GM21723 (cell line): Measurements from ENCODE around the gene AP1S1.
"Not testable (repeated sequence)": the region's sequence is repeated elsewhere in the genome, so short reads cannot be mapped to it uniquely, and the experiment has no call there.

Experiments used
- ATAC-seq: cut with Tn5 transposase; IDR thresholded peaks from one replicate; pipeline ENCODE4 v1.9.1; 2021; ENCODE audit warnings: mild to moderate bottlenecking, moderate library complexity; ENCODE audit not compliant: unreplicated experiment

AP1S1 gene

DNA sequence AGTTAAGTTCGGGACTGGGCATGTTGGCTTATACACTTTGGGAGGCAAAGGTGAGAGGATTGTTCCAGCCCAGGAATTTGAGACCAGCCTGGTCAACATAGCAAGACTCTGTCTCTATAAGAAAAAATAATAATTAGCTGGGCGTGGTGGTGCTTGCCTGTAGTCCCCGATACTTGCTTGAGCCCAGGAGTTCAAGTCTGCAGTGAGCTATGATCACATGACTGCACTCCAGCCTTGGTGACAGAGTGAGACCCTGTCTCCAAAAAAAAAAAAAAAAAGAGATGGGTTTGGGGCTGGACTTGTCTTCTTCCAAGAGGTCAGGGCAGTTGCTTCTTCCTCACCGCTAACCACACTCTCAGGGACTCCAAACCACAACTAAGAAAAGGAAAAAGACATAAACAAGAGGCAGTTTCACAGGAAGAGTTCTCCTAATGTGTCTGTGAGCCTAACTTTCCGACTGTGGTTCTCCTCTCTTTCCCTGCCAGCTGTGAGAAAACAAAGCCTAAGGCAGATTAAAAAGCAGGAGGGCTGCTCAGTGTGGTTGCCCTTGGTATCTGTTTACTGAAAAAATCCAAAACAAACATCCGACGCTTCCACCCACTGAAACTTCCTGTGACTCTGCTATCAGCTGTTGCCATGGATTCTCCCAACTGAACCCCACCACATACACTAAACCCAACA, 29.8 kb upstream of the AP1S1 start:
- no peak for ATAC-seq

DNA sequence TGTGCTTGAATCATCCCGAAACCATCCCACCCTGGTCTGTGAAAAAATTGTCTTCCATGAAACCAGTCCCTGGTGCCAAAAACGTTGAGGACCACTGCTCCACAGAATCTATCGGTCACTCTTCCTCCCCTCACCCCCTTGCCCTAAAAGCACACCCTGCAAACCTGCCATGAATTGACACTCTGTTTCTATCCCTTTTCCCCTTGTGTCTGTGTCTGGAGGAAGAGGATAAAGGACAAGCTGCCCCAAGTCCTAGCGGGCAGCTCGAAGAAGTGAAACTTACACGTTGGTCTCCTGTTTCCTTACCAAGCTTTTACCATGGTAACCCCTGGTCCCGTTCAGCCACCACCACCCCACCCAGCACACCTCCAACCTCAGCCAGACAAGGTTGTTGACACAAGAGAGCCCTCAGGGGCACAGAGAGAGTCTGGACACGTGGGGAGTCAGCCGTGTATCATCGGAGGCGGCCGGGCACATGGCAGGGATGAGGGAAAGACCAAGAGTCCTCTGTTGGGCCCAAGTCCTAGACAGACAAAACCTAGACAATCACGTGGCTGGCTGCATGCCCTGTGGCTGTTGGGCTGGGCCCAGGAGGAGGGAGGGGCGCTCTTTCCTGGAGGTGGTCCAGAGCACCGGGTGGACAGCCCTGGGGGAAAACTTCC, 28.2 kb upstream of the AP1S1 start:
- ATAC-seq = peak; percentile 61

DNA sequence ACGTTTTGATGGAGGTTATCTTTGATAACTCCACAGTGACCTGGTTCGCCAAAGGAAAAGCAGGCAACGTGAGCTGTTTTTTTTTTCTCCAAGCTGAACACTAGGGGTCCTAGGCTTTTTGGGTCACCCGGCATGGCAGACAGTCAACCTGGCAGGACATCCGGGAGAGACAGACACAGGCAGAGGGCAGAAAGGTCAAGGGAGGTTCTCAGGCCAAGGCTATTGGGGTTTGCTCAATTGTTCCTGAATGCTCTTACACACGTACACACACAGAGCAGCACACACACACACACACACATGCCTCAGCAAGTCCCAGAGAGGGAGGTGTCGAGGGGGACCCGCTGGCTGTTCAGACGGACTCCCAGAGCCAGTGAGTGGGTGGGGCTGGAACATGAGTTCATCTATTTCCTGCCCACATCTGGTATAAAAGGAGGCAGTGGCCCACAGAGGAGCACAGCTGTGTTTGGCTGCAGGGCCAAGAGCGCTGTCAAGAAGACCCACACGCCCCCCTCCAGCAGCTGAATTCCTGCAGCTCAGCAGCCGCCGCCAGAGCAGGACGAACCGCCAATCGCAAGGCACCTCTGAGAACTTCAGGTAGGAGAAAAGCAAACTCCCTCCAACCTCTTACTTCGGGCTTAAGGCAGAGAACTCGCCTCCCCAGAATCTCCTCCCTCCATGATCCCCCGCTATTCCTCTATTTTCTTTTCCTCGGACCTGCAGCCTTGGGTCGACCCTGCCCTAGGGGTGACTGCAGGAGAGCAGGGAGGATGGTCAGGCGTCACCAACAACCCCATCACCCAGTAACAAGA, 27.4 kb upstream of the AP1S1 start, which contains the start of gene SERPINE1:
TSS of gene SERPINE1 (plus strand) at position 454 of the 809 bp plus-strand sequence. CDS start 1,290 bp downstream, outside the sequence.
- ATAC-seq = peak; percentile 53

GRCh38 chr7:101127460-101128039, 26.7 kb upstream of the AP1S1 start:
- no peak for ATAC-seq

DNA sequence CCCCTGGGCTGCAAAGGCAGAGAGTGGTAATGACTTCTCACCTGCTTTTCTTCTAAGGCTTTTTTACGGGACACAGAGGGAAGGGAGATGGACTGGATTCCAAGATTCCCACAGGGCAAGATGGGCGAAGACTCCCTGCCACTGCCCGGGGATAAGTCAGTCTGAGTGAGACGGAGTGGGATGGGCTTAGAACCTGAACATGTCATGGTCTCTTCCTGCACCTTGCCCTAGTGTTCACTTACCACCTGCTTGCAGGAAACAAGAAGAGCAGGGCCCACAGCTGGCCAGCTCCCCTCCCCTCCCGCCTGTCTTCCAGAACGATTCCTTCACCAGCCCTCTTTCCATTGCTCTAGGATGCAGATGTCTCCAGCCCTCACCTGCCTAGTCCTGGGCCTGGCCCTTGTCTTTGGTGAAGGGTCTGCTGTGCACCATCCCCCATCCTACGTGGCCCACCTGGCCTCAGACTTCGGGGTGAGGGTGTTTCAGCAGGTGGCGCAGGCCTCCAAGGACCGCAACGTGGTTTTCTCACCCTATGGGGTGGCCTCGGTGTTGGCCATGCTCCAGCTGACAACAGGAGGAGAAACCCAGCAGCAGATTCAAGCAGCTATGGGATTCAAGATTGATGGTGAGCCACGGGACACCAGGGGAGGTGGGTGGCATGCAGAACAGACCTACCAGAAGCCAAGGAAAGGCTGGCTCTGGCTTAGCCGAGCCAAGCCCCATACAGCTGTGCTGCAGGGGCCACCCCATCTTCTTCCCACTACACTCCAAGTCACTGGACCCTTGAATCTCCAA, 26.0 kb upstream of the AP1S1 start:
- ATAC-seq = no peak

- ATAC-seq = no peak
These were observed 24.6 kb upstream of the AP1S1 start for GRCh38 chr7:101129603-101130117.

GRCh38 chr7:101132626-101133600, 21.4 kb upstream of the AP1S1 start:
- not testable (repeated sequence) for ATAC-seq

DNA sequence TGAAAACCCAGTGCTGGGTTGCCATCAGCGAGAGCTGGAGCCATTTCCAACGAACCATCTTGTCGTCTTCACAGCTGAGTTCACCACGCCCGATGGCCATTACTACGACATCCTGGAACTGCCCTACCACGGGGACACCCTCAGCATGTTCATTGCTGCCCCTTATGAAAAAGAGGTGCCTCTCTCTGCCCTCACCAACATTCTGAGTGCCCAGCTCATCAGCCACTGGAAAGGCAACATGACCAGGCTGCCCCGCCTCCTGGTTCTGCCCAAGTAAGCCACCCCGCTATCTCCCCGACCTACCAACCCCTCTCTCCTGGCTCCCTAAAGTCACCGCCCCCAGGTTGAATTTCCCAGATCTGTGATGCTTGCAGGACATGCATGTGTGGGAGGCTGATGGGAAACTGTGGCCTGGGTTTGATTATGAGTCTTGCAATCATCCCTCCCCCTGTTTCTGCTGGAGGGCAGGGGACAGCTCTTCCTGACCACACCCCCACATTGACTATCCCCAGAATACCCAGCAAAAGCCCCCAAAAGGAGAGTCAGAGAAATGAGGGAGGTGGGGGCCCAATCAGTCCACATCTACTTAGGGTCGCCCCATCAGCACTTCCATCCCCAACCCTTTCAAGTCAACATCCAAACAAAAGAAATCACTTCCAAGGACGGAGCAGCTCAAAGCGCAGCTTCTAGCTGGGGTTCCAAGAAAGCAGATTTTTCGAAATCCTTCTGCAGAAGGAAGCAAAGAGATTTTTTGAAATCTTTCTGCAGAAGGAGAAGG, 20.5 kb upstream of the AP1S1 start:
- ATAC-seq = no peak

DNA sequence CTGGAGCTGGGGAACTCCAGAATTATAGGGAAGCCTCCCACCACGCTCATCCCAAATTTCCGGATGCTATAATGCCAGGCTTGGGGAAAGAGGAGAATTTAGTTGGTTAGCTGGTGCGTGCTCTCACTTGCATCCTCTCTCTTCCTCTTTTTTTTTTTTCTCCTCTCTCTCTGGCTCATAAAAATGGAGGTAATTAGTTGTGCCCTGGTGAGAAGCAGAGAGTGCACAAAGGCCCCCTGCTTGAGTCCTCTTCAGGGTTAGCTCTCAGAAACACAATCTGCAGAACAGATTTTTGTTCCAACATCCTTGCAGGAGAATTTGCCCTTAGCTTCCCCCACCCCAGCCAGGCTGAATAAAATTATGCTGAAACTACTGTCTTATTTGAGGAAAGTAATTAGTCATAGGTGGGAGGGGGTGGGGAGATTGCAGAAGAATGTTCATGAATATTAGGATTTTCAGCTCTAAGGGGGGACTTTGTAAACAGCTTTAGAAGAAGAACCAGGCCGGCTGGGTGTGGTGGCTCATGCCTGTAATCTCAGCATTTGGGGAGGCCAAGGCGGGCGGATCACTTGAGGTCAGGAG, 19.8 kb upstream of the AP1S1 start:
- no peak for ATAC-seq

DNA sequence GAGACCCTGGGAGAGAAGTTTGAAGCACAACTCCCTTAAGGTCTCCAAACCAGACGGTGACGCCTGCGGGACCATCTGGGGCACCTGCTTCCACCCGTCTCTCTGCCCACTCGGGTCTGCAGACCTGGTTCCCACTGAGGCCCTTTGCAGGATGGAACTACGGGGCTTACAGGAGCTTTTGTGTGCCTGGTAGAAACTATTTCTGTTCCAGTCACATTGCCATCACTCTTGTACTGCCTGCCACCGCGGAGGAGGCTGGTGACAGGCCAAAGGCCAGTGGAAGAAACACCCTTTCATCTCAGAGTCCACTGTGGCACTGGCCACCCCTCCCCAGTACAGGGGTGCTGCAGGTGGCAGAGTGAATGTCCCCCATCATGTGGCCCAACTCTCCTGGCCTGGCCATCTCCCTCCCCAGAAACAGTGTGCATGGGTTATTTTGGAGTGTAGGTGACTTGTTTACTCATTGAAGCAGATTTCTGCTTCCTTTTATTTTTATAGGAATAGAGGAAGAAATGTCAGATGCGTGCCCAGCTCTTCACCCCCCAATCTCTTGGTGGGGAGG, 16.5 kb upstream of the AP1S1 start:
- ATAC-seq = peak; percentile 22

- ATAC-seq = peak; percentile 71
These were observed 15.9 kb upstream of the AP1S1 start for GRCh38 chr7:101138213-101138870.

GRCh38 chr7:101140339-101140699, 14.0 kb upstream of the AP1S1 start:
- ATAC-seq = no peak

DNA sequence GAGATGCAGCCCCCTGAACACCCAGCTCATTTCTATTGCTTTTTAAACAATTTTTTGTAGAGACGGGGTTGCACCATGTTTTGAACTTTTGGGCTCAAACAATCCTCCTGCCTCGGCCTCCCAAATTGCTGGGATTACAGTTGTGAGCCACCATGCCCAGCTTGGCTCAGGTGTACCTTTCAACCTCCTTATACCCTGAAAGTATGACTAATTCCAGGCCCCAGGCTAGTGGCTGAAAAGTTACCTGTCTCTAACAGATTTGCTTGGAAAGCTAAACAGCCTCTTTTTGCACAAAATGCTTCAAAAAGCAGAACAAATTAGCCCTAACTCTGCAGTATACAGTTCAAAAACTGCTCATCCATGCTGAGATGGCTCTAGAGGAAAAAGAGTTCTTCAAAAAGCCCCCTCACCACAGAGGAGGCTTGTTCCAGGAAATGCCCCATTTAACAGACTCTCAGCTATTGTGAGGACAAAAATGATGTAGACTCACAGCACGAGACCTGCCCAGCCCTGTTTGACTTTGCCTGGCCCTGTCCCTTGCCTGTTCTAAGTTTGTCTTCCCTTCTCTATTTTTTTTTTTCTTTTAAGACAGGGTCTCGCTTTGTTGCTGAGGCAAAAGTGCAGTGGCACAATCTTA, 13.4 kb upstream of the AP1S1 start:
- no peak for ATAC-seq

DNA sequence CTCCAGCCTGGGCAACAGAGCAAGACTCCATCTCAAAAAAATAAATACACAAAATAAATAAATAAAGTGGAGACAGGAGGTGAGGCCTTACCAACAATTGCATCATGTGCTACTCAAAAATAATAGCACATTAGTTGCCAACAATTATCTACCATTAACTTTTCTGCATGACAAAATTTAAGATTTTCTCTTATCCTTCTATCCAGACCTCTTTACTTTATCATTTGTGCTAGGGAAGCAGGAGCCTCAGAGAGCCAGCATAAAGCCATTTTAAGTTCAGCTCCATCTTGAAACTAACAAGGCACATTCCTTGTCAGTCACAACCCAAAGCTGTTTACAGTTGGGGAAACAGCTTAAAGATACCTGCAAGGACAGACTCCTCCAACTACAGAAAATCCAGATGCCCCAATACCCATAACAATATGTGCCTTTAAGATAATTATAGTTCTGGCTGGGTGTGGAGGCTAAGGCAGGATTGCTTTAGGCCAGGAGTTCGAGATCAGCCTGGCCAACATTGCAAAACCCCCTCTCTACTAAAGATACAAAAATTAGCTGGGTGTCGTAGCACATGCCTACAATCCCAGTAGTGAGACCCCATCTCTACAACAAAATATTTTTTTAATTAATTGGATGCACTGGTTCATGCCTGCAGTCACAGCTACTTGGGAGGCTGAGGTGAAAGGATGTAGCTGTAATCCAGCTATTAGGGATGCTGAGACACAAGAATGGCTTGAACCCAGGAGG, 2.2 kb upstream of the AP1S1 start:
- ATAC-seq = no peak

GRCh38 chr7:101154693-101155102, 422 bp downstream of the AP1S1 start:
- ATAC-seq = peak; percentile 44

GRCh38 chr7:101155303-101155702, 1.0 kb downstream of the AP1S1 start:
- no peak for ATAC-seq
